Esophagus squamous epithelium (tissue), 4 donors: ENCODE results near the gene CKM.

Source experiments
- CTCF ChIP-seq, 6 experiments: fragments of 450-650 bp in 4 of 6; fragments of 200-600 bp in 2 of 6; sonication (generic) in 2 of 6; IDR thresholded peaks; one replicate each; pipeline ENCODE4 v1.5.1; 2016 to 2019; ENCODE audit warnings: antibody characterized with exemption in 6 of 6, mild to moderate bottlenecking in 4 of 6, moderate library complexity in 4 of 6
- POLR2A ChIP-seq, 4 donors: fragments of 450-650 bp; IDR thresholded peaks; one replicate each; pipeline ENCODE4 v1.6.1; 2017; ENCODE audit warnings: antibody characterized with exemption in 4 of 4, mild to moderate bottlenecking in 4 of 4, moderate library complexity in 3 of 4

GRCh38 chr19:45358213-45358792 lies 35.6 kb upstream of the CKM start:
- TF ChIP-seq POLR2A (IDR thresholded peaks at IDR 0.05) (no peak), CTCF (IDR thresholded peaks at IDR 0.05) (no peak)
